Measurements from ENCODE around the gene PRDM16.

PRDM16 gene

DNA sequence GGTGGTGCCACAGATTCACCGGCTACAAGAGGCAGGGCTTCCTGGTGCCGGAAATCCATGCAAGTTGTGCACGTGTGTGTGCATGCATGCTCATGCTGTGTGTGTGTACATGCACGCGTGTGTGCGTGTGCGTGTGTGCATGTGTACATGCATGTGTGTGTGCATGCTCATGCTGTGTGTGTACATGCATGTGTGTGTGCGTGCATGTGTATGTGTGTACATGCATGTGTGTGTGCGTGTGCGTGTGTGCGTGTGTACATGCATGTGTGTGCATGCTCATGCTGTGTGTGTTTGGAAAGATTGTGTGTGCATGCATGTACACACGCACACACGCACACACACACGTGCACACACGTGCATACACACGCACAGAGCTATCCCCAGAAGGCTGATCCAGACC is 48.9 kb downstream of the PRDM16 start:
- no peak overlapping the region for H3K27ac ChIP-seq
- TF ChIP-seq, protein P1, sequence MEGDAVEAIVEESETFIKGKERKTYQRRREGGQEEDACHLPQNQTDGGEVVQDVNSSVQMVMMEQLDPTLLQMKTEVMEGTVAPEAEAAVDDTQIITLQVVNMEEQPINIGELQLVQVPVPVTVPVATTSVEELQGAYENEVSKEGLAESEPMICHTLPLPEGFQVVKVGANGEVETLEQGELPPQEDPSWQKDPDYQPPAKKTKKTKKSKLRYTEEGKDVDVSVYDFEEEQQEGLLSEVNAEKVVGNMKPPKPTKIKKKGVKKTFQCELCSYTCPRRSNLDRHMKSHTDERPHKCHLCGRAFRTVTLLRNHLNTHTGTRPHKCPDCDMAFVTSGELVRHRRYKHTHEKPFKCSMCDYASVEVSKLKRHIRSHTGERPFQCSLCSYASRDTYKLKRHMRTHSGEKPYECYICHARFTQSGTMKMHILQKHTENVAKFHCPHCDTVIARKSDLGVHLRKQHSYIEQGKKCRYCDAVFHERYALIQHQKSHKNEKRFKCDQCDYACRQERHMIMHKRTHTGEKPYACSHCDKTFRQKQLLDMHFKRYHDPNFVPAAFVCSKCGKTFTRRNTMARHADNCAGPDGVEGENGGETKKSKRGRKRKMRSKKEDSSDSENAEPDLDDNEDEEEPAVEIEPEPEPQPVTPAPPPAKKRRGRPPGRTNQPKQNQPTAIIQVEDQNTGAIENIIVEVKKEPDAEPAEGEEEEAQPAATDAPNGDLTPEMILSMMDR (conservative IDR thresholded peaks at IDR 0.05), result no peak
- TF ChIP-seq ZFX (IDR thresholded peaks at IDR 0.05), result no peak

DNA sequence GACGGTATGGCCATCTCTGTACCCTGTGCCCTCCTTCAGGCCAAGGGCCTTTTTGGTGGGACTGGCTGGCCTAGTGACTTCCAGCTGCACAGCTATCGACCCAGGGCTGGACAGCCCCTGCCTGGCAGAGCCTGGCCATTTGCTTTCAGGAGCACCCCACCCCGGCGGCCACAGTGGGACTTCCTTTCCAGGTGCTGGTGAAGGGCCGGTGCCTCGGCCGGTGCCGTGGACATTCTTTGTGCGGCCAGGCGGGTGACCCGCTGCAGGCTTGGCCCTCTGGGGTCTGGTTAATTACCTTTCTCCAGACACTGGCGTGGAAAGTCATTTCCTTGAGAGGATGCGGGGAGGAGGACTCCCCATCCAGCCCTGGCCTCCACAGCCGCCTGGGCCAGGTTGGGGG is 50.1 kb downstream of the PRDM16 start:
- H3K27ac ChIP-seq, result no peak overlapping the region
- no peak for TF ChIP-seq ZFX (IDR thresholded peaks at IDR 0.05)
- TF ChIP-seq, protein P1 (conservative IDR thresholded peaks at IDR 0.05), result no peak

DNA sequence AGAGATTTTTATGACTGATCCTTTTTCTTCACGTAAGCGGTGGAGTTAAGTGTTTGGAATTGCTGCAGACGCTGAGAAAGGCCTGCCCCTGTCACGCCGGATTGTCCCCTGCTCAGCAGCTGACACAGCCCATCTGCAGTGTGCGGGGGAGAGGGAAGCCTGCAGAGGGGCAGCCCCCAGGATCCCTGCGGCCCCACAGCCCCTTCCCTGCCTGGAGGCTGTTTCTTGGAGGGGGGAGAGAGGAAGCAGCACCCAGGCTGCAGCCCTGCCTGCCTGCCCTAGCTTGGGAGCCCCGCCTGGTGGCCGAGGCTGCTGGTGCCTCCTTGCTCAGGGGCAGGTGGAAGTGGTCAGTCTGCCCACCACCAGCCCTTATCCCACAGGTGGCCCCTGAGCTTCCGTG is 50.7 kb downstream of the PRDM16 start:
- TF ChIP-seq ZFX (IDR thresholded peaks at IDR 0.05), result no peak
- TF ChIP-seq, protein P1 (conservative IDR thresholded peaks at IDR 0.05), result no peak
- H3K27ac ChIP-seq, result no peak overlapping the region

DNA sequence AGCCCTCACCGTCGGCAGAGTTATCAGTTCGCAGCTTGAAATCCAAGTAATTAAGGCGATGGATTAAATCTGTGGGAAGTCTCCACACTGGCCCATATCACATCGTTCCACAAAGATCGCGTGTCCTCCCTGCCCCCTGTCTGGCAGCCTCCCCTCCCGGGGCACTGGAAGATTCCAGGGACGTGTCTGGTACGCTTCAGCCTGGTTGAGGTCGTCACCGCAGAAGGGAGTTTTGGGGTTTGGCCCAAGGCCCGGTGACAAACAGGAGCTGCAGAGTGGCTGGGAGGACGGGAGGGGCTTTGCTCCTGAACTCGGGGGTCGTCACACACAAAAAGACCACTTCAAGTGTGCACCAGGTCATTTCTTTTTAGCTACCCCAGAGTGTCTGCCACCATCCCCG is 51.1 kb downstream of the PRDM16 start:
- TF ChIP-seq, protein P1 (conservative IDR thresholded peaks at IDR 0.05), result no peak
- TF ChIP-seq ZFX (IDR thresholded peaks at IDR 0.05), result no peak
- no peak overlapping the region for H3K27ac ChIP-seq

DNA sequence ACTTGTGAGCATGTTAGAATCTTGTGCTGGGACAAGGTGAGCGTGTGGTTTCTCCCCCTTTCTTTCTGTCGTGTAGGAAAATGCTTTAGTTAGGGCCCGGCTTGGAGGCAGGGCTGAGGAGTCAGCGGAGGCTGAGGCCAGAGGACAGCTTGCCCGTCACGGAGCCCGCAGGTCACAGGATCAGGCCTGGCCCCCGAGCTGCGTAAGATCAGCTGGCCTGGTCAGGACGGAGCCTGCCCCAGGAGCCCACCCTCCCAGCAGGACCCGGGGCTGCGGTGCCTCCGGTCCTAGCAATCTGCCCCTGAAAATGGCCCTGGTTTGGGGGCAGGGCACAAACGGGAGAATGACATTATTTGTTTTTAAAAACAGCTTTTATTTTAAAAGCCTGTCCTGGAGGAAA is 52.0 kb downstream of the PRDM16 start:
- H3K27ac ChIP-seq, result no peak overlapping the region
- no peak for TF ChIP-seq ZFX (IDR thresholded peaks at IDR 0.05)
- TF ChIP-seq, protein P1 (conservative IDR thresholded peaks at IDR 0.05), result no peak

DNA sequence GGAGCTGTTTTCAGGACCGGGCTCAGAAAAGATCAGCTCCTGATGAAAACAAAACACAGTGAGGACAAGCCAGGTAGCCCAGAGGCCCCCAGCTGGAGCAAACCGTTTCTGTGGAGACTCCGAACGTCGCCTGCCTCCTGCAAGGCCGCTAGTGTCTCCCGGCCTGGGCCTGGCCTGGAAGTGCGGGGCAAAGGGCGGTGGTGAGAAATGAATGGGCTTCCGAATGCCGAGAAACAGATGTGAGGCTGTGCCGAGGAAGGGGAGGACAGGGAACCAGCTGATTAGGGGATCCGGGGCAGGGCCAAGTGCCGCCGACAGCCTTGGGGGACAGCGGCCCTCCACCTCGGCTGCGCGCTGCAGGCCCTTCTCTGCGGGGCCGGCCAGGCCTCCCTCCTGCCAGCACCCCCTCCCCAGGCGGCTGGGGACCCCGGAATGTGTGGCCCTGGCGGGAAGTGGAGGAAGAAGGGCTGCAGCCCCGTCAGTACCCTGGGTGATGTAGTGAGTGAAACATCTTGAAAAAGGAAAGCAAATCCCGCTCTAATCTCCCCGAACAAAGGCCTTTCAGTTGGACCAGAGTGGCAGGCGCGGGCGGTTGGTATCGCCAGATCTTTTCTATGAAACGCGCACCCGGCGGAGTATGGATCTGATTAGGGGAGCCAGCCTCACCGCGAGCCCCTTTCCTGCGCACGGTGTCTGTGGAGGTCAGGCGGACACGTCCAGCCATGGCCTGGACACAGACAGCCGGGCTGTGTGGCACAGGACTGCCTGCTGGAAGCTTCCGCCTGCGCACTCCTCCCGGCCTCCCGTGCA is 52.6 kb downstream of the PRDM16 start:
- H3K27ac ChIP-seq, result no peak overlapping the region
- TF ChIP-seq ZFX (IDR thresholded peaks at IDR 0.05), result no peak
- TF ChIP-seq, protein P1 (conservative IDR thresholded peaks at IDR 0.05), result no peak

DNA sequence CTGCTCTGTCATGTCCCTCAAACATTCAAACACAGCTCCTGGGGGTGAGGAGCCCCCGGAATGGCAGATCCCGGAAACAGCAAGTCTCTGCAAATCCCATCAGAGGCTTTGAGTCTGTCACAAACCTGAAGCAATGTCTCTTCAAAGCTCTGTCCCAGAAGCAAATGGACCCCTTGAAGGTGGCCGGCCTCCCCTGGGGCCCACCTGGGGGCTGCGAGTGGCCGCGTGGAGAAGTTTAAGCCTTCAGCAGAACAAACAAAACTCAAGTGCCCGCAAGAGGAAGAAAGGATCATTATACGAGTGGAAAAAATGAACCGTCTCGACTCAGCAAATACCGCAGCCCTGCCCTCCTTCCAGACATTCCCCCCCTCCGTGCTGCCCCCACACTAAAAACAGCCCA is 53.3 kb downstream of the PRDM16 start:
- TF ChIP-seq, protein P1 (conservative IDR thresholded peaks at IDR 0.05), result no peak
- TF ChIP-seq ZFX (IDR thresholded peaks at IDR 0.05), result no peak

More for the DNA sequence above, 53.3 kb downstream of the PRDM16 start:
- no peak overlapping the region for H3K27ac ChIP-seq

Measured in C4-2B (cell line).